Tibial nerve (tissue), 4 donors: ENCODE data around the gene COX6A1. TPM values are rescaled to one million over a fixed set of nuclear protein-coding genes. Genes with fewer than 3 reads are reported as not detected.
A peak's percentile ranks its signal among the peaks of the same experiment; 100 is the strongest.

Source experiments
- DNase-seq, 2 donors: peaks; one replicate each; pipeline ENCODE4 v3.0.0-alpha.2; 2019; ENCODE audit warnings: low spot score in 2 of 2
- H3K27ac ChIP-seq, 4 donors: fragments of 200-600 bp; sonication (generic) in 3 of 4; one replicate each; pipeline ENCODE4 v1.5.1; 2017 to 2019; ENCODE audit warnings: mild to moderate bottlenecking in 1 of 4
- H3K27me3 ChIP-seq, 2 donors: fragments of 200-600 bp; sonication (generic) in 1 of 2; one replicate each; pipeline versions ENCODE4 v1.5.1 to v1.6.0; 2017 to 2019
- H3K36me3 ChIP-seq, 3 donors: fragments of 200-600 bp; sonication (generic); one replicate each; pipeline ENCODE4 v1.5.1; 2018 to 2019
- H3K4me1 ChIP-seq, 4 donors: fragments of 200-600 bp; sonication (generic) in 3 of 4; one replicate each; pipeline ENCODE4 v1.5.1; 2017 to 2019
- H3K4me3 ChIP-seq, 4 donors: fragments of 200-600 bp; sonication (generic) in 3 of 4; one replicate each; pipeline ENCODE4 v1.5.1; 2017 to 2019; ENCODE audit warnings: mild to moderate bottlenecking in 1 of 4, moderate library complexity in 1 of 4
- H3K9me3 ChIP-seq, 4 donors: fragments of 200-600 bp; sonication (generic) in 3 of 4; one replicate each; pipeline ENCODE4 v1.5.1; 2017 to 2019
- EP300 ChIP-seq, 2 donors: sonication (generic); formaldehyde crosslinking; IDR thresholded peaks; one replicate each; pipeline ENCODE4 v1.6.1; 2017; ENCODE audit warnings: antibody characterized with exemption in 2 of 2, mild to moderate bottlenecking in 1 of 2
- POLR2A ChIP-seq, 2 donors: fragments of 450-650 bp; IDR thresholded peaks; one replicate each; pipeline ENCODE4 v1.6.1; 2017; ENCODE audit warnings: antibody characterized with exemption in 2 of 2, mild to moderate bottlenecking in 2 of 2, moderate library complexity in 2 of 2
- WGBS, 2 donors: methylation state at CpG; one replicate each; pipeline ENCODE4 v1.1.5; 2018; 5-methylcytosine and 5-hydroxymethylcytosine counted together
- total RNA-seq, 4 donors: library from RNA; depleted of rRNA; stranded (reverse); fragments of >200 nt; gene quantifications; one replicate each; pipeline ENCODE4 v1.1.0, GENCODE V29; 2016
- TF ChIP-seq, protein P1 (sequence below), 5 experiments: fragments of 200-600 bp in 3 of 5; fragments of 450-650 bp in 2 of 5; sonication (generic) in 3 of 5; IDR thresholded peaks; one replicate each; pipeline ENCODE4 v1.5.1; 2016 to 2019; ENCODE audit warnings: antibody characterized with exemption in 5 of 5, mild to moderate bottlenecking in 3 of 5, moderate library complexity in 2 of 5

COX6A1 gene
- total RNA-seq, 4 donors from 2014 or later: 458 to 661 (median 570) TPM

DNA sequence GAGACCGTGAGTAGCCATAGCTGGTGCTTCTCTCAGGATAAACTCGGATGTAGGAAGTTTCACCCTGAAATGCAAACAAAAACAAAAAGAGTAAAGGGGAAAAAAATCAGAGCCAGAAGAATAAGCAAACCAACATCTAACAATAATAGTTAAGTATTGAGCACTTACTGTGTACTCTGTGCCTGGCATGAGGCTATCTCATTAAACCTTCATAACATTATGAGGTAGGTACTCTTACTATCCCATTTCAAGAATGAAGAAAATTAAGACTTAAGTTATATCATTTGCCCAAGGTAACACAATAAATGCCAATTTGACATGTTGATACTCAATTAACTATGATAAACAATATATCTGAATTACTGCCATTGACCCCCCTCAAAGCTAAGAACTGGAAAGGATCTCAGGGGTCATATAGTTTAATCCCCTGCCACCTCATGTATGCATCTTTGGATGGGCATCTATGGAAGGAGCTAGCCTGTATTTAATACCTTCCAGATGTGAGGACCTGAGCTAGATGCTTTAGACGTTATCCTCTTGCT lies 24.3 kb downstream of the COX6A1 start:
- H3K9me3 ChIP-seq: no peaks in the 10 kb centered on the region
- no peak overlapping the region for H3K27ac ChIP-seq
- H3K4me1 ChIP-seq: peaks cover 0 to 21% (median 11%) of the 10 kb centered on the region in 4 donors
- peaks cover 0 to 97% (median 4%) of the 10 kb centered on the region in 3 donors for H3K36me3 ChIP-seq
- DNase-seq: no peak
- TF ChIP-seq, protein P1, sequence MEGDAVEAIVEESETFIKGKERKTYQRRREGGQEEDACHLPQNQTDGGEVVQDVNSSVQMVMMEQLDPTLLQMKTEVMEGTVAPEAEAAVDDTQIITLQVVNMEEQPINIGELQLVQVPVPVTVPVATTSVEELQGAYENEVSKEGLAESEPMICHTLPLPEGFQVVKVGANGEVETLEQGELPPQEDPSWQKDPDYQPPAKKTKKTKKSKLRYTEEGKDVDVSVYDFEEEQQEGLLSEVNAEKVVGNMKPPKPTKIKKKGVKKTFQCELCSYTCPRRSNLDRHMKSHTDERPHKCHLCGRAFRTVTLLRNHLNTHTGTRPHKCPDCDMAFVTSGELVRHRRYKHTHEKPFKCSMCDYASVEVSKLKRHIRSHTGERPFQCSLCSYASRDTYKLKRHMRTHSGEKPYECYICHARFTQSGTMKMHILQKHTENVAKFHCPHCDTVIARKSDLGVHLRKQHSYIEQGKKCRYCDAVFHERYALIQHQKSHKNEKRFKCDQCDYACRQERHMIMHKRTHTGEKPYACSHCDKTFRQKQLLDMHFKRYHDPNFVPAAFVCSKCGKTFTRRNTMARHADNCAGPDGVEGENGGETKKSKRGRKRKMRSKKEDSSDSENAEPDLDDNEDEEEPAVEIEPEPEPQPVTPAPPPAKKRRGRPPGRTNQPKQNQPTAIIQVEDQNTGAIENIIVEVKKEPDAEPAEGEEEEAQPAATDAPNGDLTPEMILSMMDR (IDR thresholded peaks at IDR 0.05): no peak
- TF ChIP-seq EP300 (IDR thresholded peaks at IDR 0.05): no peak
- TF ChIP-seq POLR2A (IDR thresholded peaks at IDR 0.05): no peak
- H3K4me3 ChIP-seq: no peak overlapping the region
- H3K27me3 ChIP-seq: no peaks in the 10 kb centered on the region
- 65 to 69% methylated on average over 3 of the region's 3 CpGs for WGBS, 2 donors

GRCh38 chr12:120463712-120464111 lies 25.8 kb downstream of the COX6A1 start:
- no peak overlapping the region for H3K4me3 ChIP-seq

DNA sequence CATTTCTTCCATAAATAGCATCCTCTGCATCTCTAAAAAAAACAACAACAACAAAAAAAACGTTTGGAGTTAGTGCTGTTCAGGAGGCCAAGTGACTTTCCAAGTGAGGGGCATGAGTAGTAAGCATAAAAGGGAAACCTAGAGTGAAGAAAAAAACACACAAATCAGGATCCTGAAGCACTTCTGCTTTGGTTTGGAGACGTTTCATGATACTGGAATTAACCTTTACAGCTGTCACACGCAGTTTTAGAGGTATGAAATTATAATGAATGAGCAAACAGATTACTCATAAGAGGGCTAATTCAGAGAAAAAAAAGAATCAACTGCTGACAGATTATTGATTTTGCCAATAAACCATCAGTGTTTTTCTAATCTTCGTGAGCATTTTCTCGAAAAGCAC lies 27.8 kb downstream of the COX6A1 start:
- TF ChIP-seq POLR2A (IDR thresholded peaks at IDR 0.05): no peak
- TF ChIP-seq EP300 (IDR thresholded peaks at IDR 0.05): no peak
- TF ChIP-seq, protein P1 (IDR thresholded peaks at IDR 0.05): no peak

More at GRCh38 chr12:120463712-120464111, 25.8 kb downstream of the COX6A1 start:
- no peaks in the 10 kb centered on the region for H3K9me3 ChIP-seq
- H3K4me1 ChIP-seq: peaks cover 0 to 34% (median 19%) of the 10 kb centered on the region in 4 donors
- peaks cover 0 to 86% (median 4%) of the 10 kb centered on the region in 3 donors for H3K36me3 ChIP-seq
- WGBS, 2 donors: 84 to 85% methylated on average over 5 of the region's 5 CpGs
- H3K27me3 ChIP-seq: no peaks in the 10 kb centered on the region
- no peak for TF ChIP-seq EP300 (IDR thresholded peaks at IDR 0.05)
- TF ChIP-seq, protein P1 (IDR thresholded peaks at IDR 0.05): no peak
- no peak for TF ChIP-seq POLR2A (IDR thresholded peaks at IDR 0.05)
- no peak for DNase-seq
- H3K27ac ChIP-seq: no peak overlapping the region

GRCh38 chr12:120466560-120467315 lies 28.8 kb downstream of the COX6A1 start:
- Histone ChIP-seq H3K27ac (no peak overlapping the region), H3K9me3 (no peaks in the 10 kb centered on the region), H3K4me1 (peaks cover 0 to 51% (median 27%) of the 10 kb centered on the region in 4 donors), H3K36me3 (peaks cover 0 to 58% (median 4%) of the 10 kb centered on the region in 3 donors), H3K27me3 (no peaks in the 10 kb centered on the region), H3K4me3 (no peak overlapping the region)
- DNase-seq: peak in 1 of 2 donors; percentile 22
- TF ChIP-seq, protein P1 (IDR thresholded peaks at IDR 0.05): peak; percentile 10 to 39 (median 26)
- TF ChIP-seq POLR2A (IDR thresholded peaks at IDR 0.05): no peak
- 48 to 52% methylated on average over 8 of the region's 8 CpGs for whole genome bisulfite sequencing, 2 donors

More for the DNA sequence above, 27.8 kb downstream of the COX6A1 start:
- no peak for DNase-seq
- Histone ChIP-seq H3K4me1 (peaks cover 0 to 43% (median 27%) of the 10 kb centered on the region in 4 donors), H3K27me3 (no peaks in the 10 kb centered on the region), H3K4me3 (no peak overlapping the region), H3K36me3 (peaks cover 0 to 65% (median 4%) of the 10 kb centered on the region in 3 donors), H3K9me3 (no peaks in the 10 kb centered on the region), H3K27ac (no peak overlapping the region)
- 35 to 48% methylated on average over 5 of the region's 5 CpGs for WGBS, 2 donors

GRCh38 chr12:120467439-120467838 lies 29.5 kb downstream of the COX6A1 start:
- WGBS, 2 donors: 90 to 92% methylated on average over 6 of the region's 6 CpGs
- peaks cover 0 to 51% (median 27%) of the 10 kb centered on the region in 4 donors for H3K4me1 ChIP-seq
- TF ChIP-seq, protein P1 (IDR thresholded peaks at IDR 0.05): no peak
- H3K36me3 ChIP-seq: peaks cover 0 to 51% (median 4%) of the 10 kb centered on the region in 3 donors
- H3K27ac ChIP-seq: no peak overlapping the region
- no peaks in the 10 kb centered on the region for H3K27me3 ChIP-seq
- H3K4me3 ChIP-seq: no peak overlapping the region
- DNase-seq: no peak
- H3K9me3 ChIP-seq: no peaks in the 10 kb centered on the region
